GM18868 (cell line): ENCODE data around the gene KLF3.

Source experiments
- ATAC-seq: cut with Tn5 transposase; IDR thresholded peaks from one replicate; pipeline ENCODE4 v1.9.1; 2021; ENCODE audit warnings: mild to moderate bottlenecking, moderate library complexity; ENCODE audit not compliant: unreplicated experiment

Gene KLF3

GRCh38 chr4:38735870-38736269 is 71.9 kb downstream of the KLF3 start:
- no peak for ATAC-seq

- no peak for ATAC-seq
Observed at GRCh38 chr4:38738940-38739803, 75.2 kb downstream of the KLF3 start.

DNA sequence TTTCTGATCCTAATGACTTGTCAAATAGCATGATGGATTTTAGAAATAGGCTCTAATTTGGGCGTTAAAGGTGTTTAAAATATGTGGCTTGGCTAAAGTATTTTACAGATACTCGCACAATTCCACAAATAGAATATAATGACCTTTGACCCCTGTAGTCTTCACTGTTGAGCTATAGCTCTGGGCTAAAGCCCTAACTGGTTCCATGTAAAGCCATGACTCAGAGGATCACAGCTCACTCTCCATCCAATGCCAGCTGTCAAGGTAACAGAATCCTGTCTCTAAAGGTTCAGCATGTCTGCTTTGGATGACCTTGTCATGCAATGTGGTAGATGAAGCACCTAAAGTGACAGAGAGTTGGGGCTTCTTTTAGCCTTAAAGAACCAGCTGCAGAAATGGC is 76.3 kb downstream of the KLF3 start:
- no peak for ATAC-seq

DNA sequence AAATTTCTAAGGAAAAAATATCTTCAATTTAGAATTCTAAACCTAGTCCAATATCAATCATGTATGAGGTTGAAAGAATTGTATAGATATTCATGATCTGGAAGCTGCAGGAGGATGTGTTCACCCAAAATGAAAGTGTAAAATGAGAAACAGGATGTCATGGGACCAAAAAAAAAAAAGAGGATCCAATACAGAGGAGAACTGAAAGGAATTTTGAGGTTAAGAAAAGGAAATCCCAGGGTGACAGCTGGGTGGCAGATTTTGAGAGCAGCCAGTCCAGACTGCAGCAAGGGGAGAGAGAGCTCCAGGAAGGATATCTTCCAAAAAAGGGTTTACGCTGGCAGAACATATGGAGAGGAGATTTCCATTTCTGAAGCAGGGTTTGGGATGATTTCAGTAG is 79.9 kb downstream of the KLF3 start:
- ATAC-seq: no peak

GRCh38 chr4:38745881-38746280 is 81.9 kb downstream of the KLF3 start:
- no peak for ATAC-seq

GRCh38 chr4:38747629-38748028 is 83.6 kb downstream of the KLF3 start:
- ATAC-seq: no peak

GRCh38 chr4:38749336-38749735 is 85.3 kb downstream of the KLF3 start:
- ATAC-seq: no peak
